ENCODE measurements around the gene SEZ6. TPM values are rescaled to one million over a fixed set of nuclear protein-coding genes. Genes with fewer than 3 reads are reported as not detected.

SEZ6 gene
- polyA plus RNA-seq, 2 of the 4 experiments (the other 2 are of a cell fraction): not detected

DNA sequence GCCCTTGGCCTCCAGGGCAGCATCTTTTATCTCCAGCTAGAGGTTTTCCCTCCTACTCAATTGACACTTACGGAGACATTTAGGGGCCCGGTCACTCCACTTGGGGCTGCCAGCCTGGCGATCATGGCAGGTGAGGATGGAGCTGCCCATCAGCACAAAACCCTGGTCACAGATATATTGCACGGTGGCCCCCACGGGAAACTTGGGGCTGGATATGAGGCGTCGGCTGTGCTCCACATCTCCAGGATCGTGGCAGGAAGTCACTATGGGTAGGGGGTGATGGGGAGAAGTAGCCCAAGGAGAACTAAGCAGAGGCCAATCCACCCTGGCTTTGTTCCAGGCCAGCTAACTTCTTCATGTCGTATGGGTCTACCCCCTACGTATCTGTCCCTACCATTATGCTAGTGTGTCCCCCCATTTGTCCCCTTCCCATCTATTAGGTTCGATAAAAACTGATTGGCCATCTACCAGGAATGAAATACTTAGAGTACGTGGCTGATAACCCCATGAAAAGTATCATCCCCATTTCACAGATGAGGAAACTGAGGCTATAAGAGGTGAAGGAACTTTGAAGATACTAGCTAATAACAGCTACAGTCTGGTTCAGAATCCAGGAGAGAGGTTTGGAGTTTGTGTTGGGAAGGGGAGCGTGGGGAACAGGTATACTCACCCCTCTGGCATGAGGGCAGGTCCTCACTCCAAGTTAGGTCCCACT is 48.4 kb downstream of the SEZ6 start:
- Histone ChIP-seq H3K9me3 (no peaks in the 10 kb centered on the region), H3K4me3 (no peak overlapping the region), H3K27ac (no peak overlapping the region), H3K4me1 (peaks cover 8% of the 10 kb centered on the region), H3K4me2 (no peak overlapping the region)
- ChIA-PET POLR2A (no interaction called here), CTCF (interaction anchor here (0.6 to 15.4 kb wide), 15 partner anchors 8 to 231 kb away, joined by 3 to 1025 read pairs (median 3); partner anchors contain the start of gene TLCD1)
- no peak for ATAC-seq
- DNase-seq (ENCODE audit: low read depth in 1 of 2, low spot score in 1 of 2): no peak
- no peak for FAIRE-seq
- TF ChIP-seq ZFP36 (IDR thresholded peaks at IDR 0.05; ENCODE audit: borderline replicate concordance, partially characterized antibody): no peak
- TF ChIP-seq, protein P1, sequence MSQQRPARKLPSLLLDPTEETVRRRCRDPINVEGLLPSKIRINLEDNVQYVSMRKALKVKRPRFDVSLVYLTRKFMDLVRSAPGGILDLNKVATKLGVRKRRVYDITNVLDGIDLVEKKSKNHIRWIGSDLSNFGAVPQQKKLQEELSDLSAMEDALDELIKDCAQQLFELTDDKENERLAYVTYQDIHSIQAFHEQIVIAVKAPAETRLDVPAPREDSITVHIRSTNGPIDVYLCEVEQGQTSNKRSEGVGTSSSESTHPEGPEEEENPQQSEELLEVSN (IDR thresholded peaks at IDR 0.05; ENCODE audit: borderline replicate concordance, low read depth): no peak
- TF ChIP-seq, protein P2, sequence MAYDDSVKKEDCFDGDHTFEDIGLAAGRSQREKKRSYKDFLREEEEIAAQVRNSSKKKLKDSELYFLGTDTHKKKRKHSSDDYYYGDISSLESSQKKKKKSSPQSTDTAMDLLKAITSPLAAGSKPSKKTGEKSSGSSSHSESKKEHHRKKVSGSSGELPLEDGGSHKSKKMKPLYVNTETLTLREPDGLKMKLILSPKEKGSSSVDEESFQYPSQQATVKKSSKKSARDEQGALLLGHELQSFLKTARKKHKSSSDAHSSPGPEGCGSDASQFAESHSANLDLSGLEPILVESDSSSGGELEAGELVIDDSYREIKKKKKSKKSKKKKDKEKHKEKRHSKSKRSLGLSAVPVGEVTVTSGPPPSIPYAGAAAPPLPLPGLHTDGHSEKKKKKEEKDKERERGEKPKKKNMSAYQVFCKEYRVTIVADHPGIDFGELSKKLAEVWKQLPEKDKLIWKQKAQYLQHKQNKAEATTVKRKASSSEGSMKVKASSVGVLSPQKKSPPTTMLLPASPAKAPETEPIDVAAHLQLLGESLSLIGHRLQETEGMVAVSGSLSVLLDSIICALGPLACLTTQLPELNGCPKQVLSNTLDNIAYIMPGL (CRISPR knock-in tag; IDR thresholded peaks at IDR 0.05; ENCODE audit: borderline replicate concordance): no peak
- WGBS (ENCODE audit: missing lambda C conversion rate): 81% methylated on average over 13 of the region's 13 CpGs

DNA sequence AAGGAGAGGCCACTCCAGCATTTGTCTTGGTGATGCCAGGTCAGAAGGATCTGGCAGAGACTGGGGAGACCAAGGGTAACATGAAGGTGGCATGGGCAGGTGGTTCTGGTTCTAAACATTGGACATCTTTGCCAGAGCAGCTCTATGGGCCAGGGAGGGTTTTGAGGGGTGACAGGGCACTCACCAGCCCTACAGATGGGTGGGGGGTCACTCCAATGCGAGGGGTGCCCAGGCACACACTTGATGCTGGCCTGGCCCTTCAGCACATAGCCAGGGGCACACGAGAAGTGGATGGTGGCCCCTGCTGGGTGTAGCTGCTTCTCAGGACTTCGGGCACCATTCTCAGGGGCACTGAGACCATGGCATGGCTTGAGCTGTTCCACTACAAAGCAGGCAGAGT is 49.0 kb downstream of the SEZ6 start:
- ATAC-seq (no peak), FAIRE-seq (no peak), DNase-seq (ENCODE audit: low read depth in 1 of 2, low spot score in 1 of 2) (no peak)
- Histone ChIP-seq H3K4me1 (peaks cover 8% of the 10 kb centered on the region), H3K27ac (no peak overlapping the region), H3K4me3 (no peak overlapping the region), H3K9me3 (no peaks in the 10 kb centered on the region), H3K4me2 (no peak overlapping the region)
- WGBS (ENCODE audit: missing lambda C conversion rate): 55% methylated on average over 2 of the region's 3 CpGs
- POLR2A ChIA-PET: no interaction called here
- no peak for TF ChIP-seq KDM1A (IDR thresholded peaks at IDR 0.05; ENCODE audit: low read depth)
- CTCF ChIA-PET: interaction anchor here (0.9 to 15.4 kb wide), 12 partner anchors 8 to 230 kb away, joined by 3 to 1025 read pairs (median 4); partner anchors contain the start of gene TLCD1

DNA sequence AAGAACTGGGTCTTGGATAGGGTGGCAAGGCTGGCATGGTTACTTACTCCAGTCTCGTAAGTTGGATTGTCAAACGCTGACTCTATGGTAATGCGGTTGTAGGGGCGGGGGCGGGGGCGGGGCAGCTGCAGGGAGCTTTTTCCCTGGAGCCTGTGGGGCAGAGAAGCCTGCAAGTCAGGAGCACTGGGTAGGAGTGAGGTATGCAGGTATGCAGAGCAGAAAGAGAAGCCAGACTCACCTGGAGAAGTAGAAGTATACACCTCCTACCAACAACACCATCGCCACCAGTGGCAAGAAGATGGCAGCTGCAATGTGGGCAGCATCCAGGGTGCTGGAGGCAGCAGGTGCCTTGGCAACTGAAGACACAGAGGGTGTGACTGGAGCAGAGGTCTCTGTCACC is 49.7 kb downstream of the SEZ6 start:
- H3K4me3 ChIP-seq: no peak overlapping the region
- WGBS (ENCODE audit: missing lambda C conversion rate): 82% methylated on average over 5 of the region's 7 CpGs
- no peak for FAIRE-seq
- no peak for DNase-seq (ENCODE audit: low read depth in 1 of 2, low spot score in 1 of 2)
- H3K27ac ChIP-seq: no peak overlapping the region
- TF ChIP-seq HOXB5 (CRISPR knock-in tag; IDR thresholded peaks at IDR 0.05) (no peak), RARB (CRISPR knock-in tag; IDR thresholded peaks at IDR 0.05) (no peak), FOXS1 (CRISPR knock-in tag; IDR thresholded peaks at IDR 0.05) (no peak), NPAS2 (CRISPR knock-in tag; IDR thresholded peaks at IDR 0.05; ENCODE audit: borderline replicate concordance) (no peak), POLR2A (IDR thresholded peaks at IDR 0.05; ENCODE audit: low read length) (no peak), ZC3H11A (IDR thresholded peaks at IDR 0.05) (no peak), FOSB (CRISPR knock-in tag; IDR thresholded peaks at IDR 0.05) (no peak), GATA3 (IDR thresholded peaks at IDR 0.05; ENCODE audit: borderline replicate concordance) (no peak), JUNB (IDR thresholded peaks at IDR 0.05) (no peak)
- TF ChIP-seq, protein P3, sequence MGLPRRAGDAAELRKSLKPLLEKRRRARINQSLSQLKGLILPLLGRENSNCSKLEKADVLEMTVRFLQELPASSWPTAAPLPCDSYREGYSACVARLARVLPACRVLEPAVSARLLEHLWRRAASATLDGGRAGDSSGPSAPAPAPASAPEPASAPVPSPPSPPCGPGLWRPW (IDR thresholded peaks at IDR 0.05): no peak
- TF ChIP-seq, protein P2 (CRISPR knock-in tag; IDR thresholded peaks at IDR 0.05; ENCODE audit: borderline replicate concordance): no peak
- TF ChIP-seq, protein P4, sequence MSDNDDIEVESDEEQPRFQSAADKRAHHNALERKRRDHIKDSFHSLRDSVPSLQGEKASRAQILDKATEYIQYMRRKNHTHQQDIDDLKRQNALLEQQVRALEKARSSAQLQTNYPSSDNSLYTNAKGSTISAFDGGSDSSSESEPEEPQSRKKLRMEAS (IDR thresholded peaks at IDR 0.05): no peak
- no peaks in the 10 kb centered on the region for H3K9me3 ChIP-seq
- no peak for ATAC-seq
- ChIA-PET CTCF (interaction anchor here (1.0 to 15.4 kb wide), 7 partner anchors 9 to 229 kb away, joined by 3 to 1025 read pairs (median 4); partner anchors contain the start of gene TLCD1), POLR2A (no interaction called here)
- no peak overlapping the region for H3K4me2 ChIP-seq
- peaks cover 8% of the 10 kb centered on the region for H3K4me1 ChIP-seq
